Measurements from ENCODE around the gene SYPL1.

The SYPL1 gene

DNA sequence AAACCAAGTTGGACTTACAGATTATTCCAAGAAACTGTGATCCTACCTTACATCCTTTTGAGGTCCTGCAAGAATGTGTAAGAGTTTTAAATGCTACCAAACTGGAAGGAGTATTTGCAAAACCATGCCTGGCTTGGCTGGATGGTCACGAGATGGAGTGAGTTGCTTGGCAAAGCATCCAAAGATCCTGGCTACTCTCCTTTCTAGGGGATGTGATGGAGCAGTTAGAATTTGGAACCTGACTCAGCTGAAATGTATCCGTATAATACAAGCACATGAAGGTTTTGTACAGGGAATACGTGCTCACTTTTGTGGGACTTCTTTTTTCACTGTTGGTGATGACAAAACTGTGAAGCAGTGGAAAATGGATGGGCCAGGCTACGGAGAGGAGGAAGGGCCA, 13.3 kb upstream of the SYPL1 start:
- no peak for DNase-seq
- Histone ChIP-seq H3K27me3 (replicated peaks) (no peaks in the 10 kb centered on the region), H3K27ac (no peak overlapping the region), H3K4me3 (ENCODE audit: low read depth, low read length) (no peak overlapping the region), H3K36me3 (replicated peaks) (no peaks in the 10 kb centered on the region)
- in situ Hi-C loops (cut with HindIII; ENCODE audit: low pct_ligation_motif_present, low sequenced_read_pairs): no loop called here
- no peak for TF ChIP-seq CTCF (IDR thresholded peaks at IDR 0.05; ENCODE audit: low read depth, low read length, missing control alignments)

GRCh38 chr7:106124186-106124585, 12.1 kb upstream of the SYPL1 start:
- TF ChIP-seq CTCF (IDR thresholded peaks at IDR 0.05; ENCODE audit: low read depth, low read length, missing control alignments): no peak
- no peak overlapping the region for H3K4me3 ChIP-seq (ENCODE audit: low read depth, low read length)
- in situ Hi-C loops (cut with HindIII; ENCODE audit: low pct_ligation_motif_present, low sequenced_read_pairs): no loop called here
- no peak for DNase-seq
- no peaks in the 10 kb centered on the region for H3K27me3 ChIP-seq (replicated peaks)
- no peak overlapping the region for H3K27ac ChIP-seq
- H3K36me3 ChIP-seq (replicated peaks): no peaks in the 10 kb centered on the region

DNA sequence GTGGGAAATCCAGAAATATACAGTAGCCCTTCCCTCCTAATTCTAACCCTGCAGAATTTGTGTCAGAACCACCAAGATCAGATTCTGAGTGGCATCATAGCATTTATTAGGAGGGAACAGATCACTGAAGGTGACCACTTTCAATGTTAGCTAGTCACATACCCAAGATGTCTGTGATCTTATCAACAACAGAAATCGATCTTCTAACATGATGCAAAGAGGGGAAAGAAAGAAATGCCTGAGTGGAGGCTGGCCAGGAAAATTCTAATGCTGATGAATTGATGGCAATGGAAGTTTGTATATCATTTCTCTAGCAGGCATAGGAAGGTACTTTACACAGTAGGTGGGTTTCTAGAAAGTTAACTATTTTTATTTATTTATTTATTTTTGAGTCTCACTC, 10.6 kb upstream of the SYPL1 start:
- no peak overlapping the region for H3K4me3 ChIP-seq (ENCODE audit: low read depth, low read length)
- no peaks in the 10 kb centered on the region for H3K27me3 ChIP-seq (replicated peaks)
- no peak for TF ChIP-seq CTCF (IDR thresholded peaks at IDR 0.05; ENCODE audit: low read depth, low read length, missing control alignments)
- DNase-seq: no peak
- H3K36me3 ChIP-seq (replicated peaks): no peaks in the 10 kb centered on the region
- in situ Hi-C loops (cut with HindIII; ENCODE audit: low pct_ligation_motif_present, low sequenced_read_pairs): no loop called here
- H3K27ac ChIP-seq: no peak overlapping the region

GRCh38 chr7:106121189-106121810, 9.2 kb upstream of the SYPL1 start:
- TF ChIP-seq CTCF (IDR thresholded peaks at IDR 0.05; ENCODE audit: low read depth, low read length, missing control alignments): no peak
- no peak overlapping the region for H3K4me3 ChIP-seq (ENCODE audit: low read depth, low read length)
- no peak for DNase-seq
- in situ Hi-C loops (cut with HindIII; ENCODE audit: low pct_ligation_motif_present, low sequenced_read_pairs): no loop called here
- H3K27me3 ChIP-seq (replicated peaks): no peaks in the 10 kb centered on the region
- H3K27ac ChIP-seq: no peak overlapping the region
- no peaks in the 10 kb centered on the region for H3K36me3 ChIP-seq (replicated peaks)

- no peak for TF ChIP-seq CTCF (IDR thresholded peaks at IDR 0.05; ENCODE audit: low read depth, low read length, missing control alignments)
- Histone ChIP-seq H3K36me3 (replicated peaks) (no peaks in the 10 kb centered on the region), H3K27me3 (replicated peaks) (no peaks in the 10 kb centered on the region), H3K27ac (no peak overlapping the region), H3K4me3 (ENCODE audit: low read depth, low read length) (no peak overlapping the region)
- DNase-seq: no peak
- in situ Hi-C loops (cut with HindIII; ENCODE audit: low pct_ligation_motif_present, low sequenced_read_pairs): no loop called here
Measured at GRCh38 chr7:106120500-106120899, 8.4 kb upstream of the SYPL1 start.

- in situ Hi-C loops (cut with HindIII; ENCODE audit: low pct_ligation_motif_present, low sequenced_read_pairs): no loop called here
- Histone ChIP-seq H3K27ac (no peak overlapping the region), H3K27me3 (replicated peaks) (no peaks in the 10 kb centered on the region), H3K36me3 (replicated peaks) (no peaks in the 10 kb centered on the region), H3K4me3 (ENCODE audit: low read depth, low read length) (no peak overlapping the region)
- no peak for DNase-seq
- no peak for TF ChIP-seq CTCF (IDR thresholded peaks at IDR 0.05; ENCODE audit: low read depth, low read length, missing control alignments)
Measured at GRCh38 chr7:106119719-106120118, 7.6 kb upstream of the SYPL1 start.

Data from brain microvascular endothelial cell (primary cell).